K562 (cell line): ENCODE measurements around the gene ADAP1. TPM values are rescaled to one million over a fixed set of nuclear protein-coding genes. Genes with fewer than 3 reads are reported as not detected.

ENCODE experiments used
- ATAC-seq: fragments of 200-7000 bp; cut with Tn5 transposase; 3 replicates; pipeline ENCODE4 v1.9.1; 2020; ENCODE audit warnings: moderate library complexity
- BruUV-seq: library from RNA; stranded (reverse); fragments of 400-500 nt; replicated peaks from 2 replicates; lab custom pipeline; 2021; lab: Mats Ljungman, UMichigan
- CTCF ChIA-PET: fragments of 300-600 bp; formaldehyde crosslinking; extraction: SDS; loops from one replicate; lab custom pipeline; 2021; ENCODE audit warnings: low intra/inter-chr PET ratio; lab: Yijun Ruan, JAX
- POLR2A ChIA-PET: fragments of 300-600, 350-650 bp; sonication (Branson Sonifier 250); formaldehyde crosslinking; extraction: SDS; loops from one replicate; lab custom pipeline; 2021; ENCODE audit warnings: antibody characterized with exemption, inconsistent platforms; lab: Yijun Ruan, JAX
- DNase-seq, 4 experiments: peaks; one replicate each; pipeline versions ENCODE4 v3.0.0 to v3.0.0-alpha.2; 2011 to 2018; ENCODE audit warnings: low spot score in 3 of 4, mixed read lengths in 3 of 4; ENCODE audit errors: extremely low read depth in 1 of 4
- FAIRE-seq: peaks from 2 replicates; lab custom pipeline; 2011; peaks lifted over from hg19 to GRCh38; lab: Jason Lieb, UNC
- H2AFZ ChIP-seq: 2 replicates; pipeline ENCODE4 v1.6.0; 2011; ENCODE audit warnings: low read depth, low read length, control low read depth, inconsistent platforms
- H3K27ac ChIP-seq: fragments of 200-600 bp; 3 replicates; pipeline ENCODE4 v1.8.0; 2011; ENCODE audit warnings: low read depth, mild to moderate bottlenecking, control low read depth, inconsistent platforms, low read length, moderate library complexity, mixed read lengths; ENCODE audit errors: extremely low read depth
- H3K27me3 ChIP-seq, 2 experiments: fragments of 300-600 bp in 1 of 2; 2 replicates in 1 of 2; 3 replicates in 1 of 2; pipeline versions ENCODE4 v1.6.0 to v1.8.0; 2011; ENCODE audit warnings: inconsistent platforms in 2 of 2, low read length in 2 of 2, mild to moderate bottlenecking in 1 of 2, mixed read lengths in 1 of 2, moderate library complexity in 1 of 2; ENCODE audit not compliant: control insufficient read depth in 2 of 2, insufficient read depth in 2 of 2
- H3K36me3 ChIP-seq: fragments of 300-600 bp; 3 replicates; pipeline ENCODE4 v1.8.0; 2011; ENCODE audit warnings: mild to moderate bottlenecking, low read length, inconsistent platforms; ENCODE audit not compliant: control insufficient read depth, insufficient read depth
- H3K4me1 ChIP-seq, 2 experiments: fragments of 200-600 bp in 1 of 2; replicated peaks in 1 of 2; 2 replicates in 1 of 2; 3 replicates in 1 of 2; pipeline versions ENCODE4 v1.5.1 to v1.8.0; 2011; ENCODE audit warnings: inconsistent platforms in 2 of 2, low read length in 2 of 2, mild to moderate bottlenecking in 1 of 2, mixed read lengths in 1 of 2, moderate library complexity in 1 of 2; ENCODE audit not compliant: control insufficient read depth in 2 of 2, insufficient read depth in 2 of 2
- H3K4me2 ChIP-seq: 2 replicates; pipeline ENCODE4 v1.6.1; 2011; ENCODE audit warnings: low read length, control low read depth, inconsistent platforms, mixed read lengths; ENCODE audit not compliant: insufficient read depth
- H3K4me3 ChIP-seq: fragments of 200-600 bp; sonication (generic), shearing (Covaris generic); 2 replicates; pipeline ENCODE4 v1.5.1; 2016; ENCODE audit warnings: control low read depth, inconsistent platforms
- H3K79me2 ChIP-seq: fragments of 200-600 bp; 3 replicates; pipeline ENCODE4 v1.8.0; 2011; ENCODE audit warnings: low read length, inconsistent platforms; ENCODE audit not compliant: control insufficient read depth, insufficient read depth
- H3K9ac ChIP-seq, 2 experiments: 2 replicates each; pipeline versions ENCODE4 v1.6.0 to v1.6.1; 2011; ENCODE audit warnings: low read depth in 2 of 2, low read length in 2 of 2, control low read depth in 1 of 2, inconsistent platforms in 1 of 2, mild to moderate bottlenecking in 1 of 2, mixed read lengths in 1 of 2; ENCODE audit not compliant: insufficient read depth in 1 of 2
- H3K9me1 ChIP-seq: one replicate; pipeline ENCODE4 v1.6.0; 2011; ENCODE audit warnings: inconsistent platforms, mild to moderate bottlenecking, low read length, moderate library complexity; ENCODE audit not compliant: control insufficient read depth, insufficient read depth
- H3K9me3 ChIP-seq: replicated peaks from 2 replicates; pipeline ENCODE4 v1.5.1; 2011; ENCODE audit warnings: low read depth, low read length, inconsistent platforms; ENCODE audit not compliant: control insufficient read depth, insufficient read depth
- H4K20me1 ChIP-seq: replicated peaks from 2 replicates; pipeline ENCODE4 v1.6.1; 2011; ENCODE audit warnings: low read length, inconsistent platforms, mixed read lengths; ENCODE audit not compliant: control insufficient read depth, insufficient read depth
- ATF7 ChIP-seq: fragments of 450-650 bp; IDR thresholded peaks from 2 replicates; pipeline ENCODE4 v1.7.1; 2014; ENCODE audit warnings: mild to moderate bottlenecking, moderate library complexity
- ZNF785 ChIP-seq: fragments of 250-450 bp; sonication (Bioruptor Pico); IDR thresholded peaks from 2 replicates; pipeline ENCODE4 v1.4.0; 2020; ENCODE audit warnings: mild to moderate bottlenecking
- WGBS: fragments of 100-300 bp; shearing (Covaris generic); methylation state at CpG from one replicate; pipeline ENCODE4 v1.1.6; 2016; ENCODE audit warnings: low coverage, mixed read lengths; ENCODE audit not compliant: insufficient coverage; ENCODE audit errors: missing lambda C conversion rate; 5-methylcytosine and 5-hydroxymethylcytosine counted together
- in situ Hi-C: fragments of 300-500 bp; cut with MboI; formaldehyde crosslinking; loops from 4 replicates; pipeline ENCODE4 v1.15.0; 2018; ENCODE audit warnings: inconsistent platforms, mixed read lengths
- intact Hi-C: fragments of 100-400 bp; cut with micrococcal nuclease; formaldehyde crosslinking; loops from 2 replicates; pipeline ENCODE4 v1.14.2; 2022
- polyA plus RNA-seq, 8 experiments: library from polyadenylated mRNA; depleted of rRNA in 4 of 8; stranded (reverse) in 5 of 8; unstranded in 3 of 8; fragments of >200 nt; fragmentation: Nextera tagmentation in 2 of 8; fragmentation: Illumina TruSeq in 1 of 8; extraction: Ambion mirVana in 2 of 8; extraction: Trizol in 1 of 8; gene quantifications; 2 replicates each; pipeline versions ENCODE4 v1.2.1 to v1.2.3, GENCODE V29; 2011 to 2014; ENCODE audit warnings: inconsistent platforms in 1 of 8, missing spikeins in 1 of 8
- total RNA-seq, 7 experiments: library from RNA; depleted of rRNA in 6 of 7; stranded (reverse); fragments of >200 nt in 6 of 7; fragmentation: Illumina TruSeq in 2 of 7; extraction: Trizol in 2 of 7; gene quantifications; 2 replicates each; pipeline versions ENCODE4 v1.2.1 to v1.2.3, GENCODE V29; 2011 to 2021; ENCODE audit warnings: low replicate concordance in 1 of 7

The ADAP1 gene
- total and polyA plus RNA-seq, 9 of the 15 experiments (the other 6 are each of a cell fraction or from before 2014, with no cell fraction given) = 0.27 to 1.4 (median 0.52) TPM; not detected in 3

- no peak for TF ChIP-seq ATF7
These were observed 30.6 kb upstream of the ADAP1 start (continued) for GRCh38 chr7:985127-985416.

- ATAC-seq = no peak
- no peak overlapping the region for H3K27ac ChIP-seq
- CTCF ChIA-PET = no interaction called here
- intact Hi-C loops = no loop called here
- no peaks in the 10 kb centered on the region for H3K9me3 ChIP-seq
- H3K9ac ChIP-seq = 0 out of 4 replicates have a peak overlapping the region, but pooled peaks of 1 of the 2 experiments have one; percentile 17
- TF ChIP-seq ZNF785 = no peak
- TF ChIP-seq, all 486 proteins: peak for 0
- FAIRE-seq (no peak), DNase-seq (no peak)
- Histone ChIP-seq H4K20me1 (0 out of 2 replicates have a peak, but pooled peaks cover 3% of the 10 kb centered on the region), H2AFZ (no peak overlapping the region), H3K4me3 (no peak overlapping the region), H3K36me3 (no peaks in the 10 kb centered on the region), H3K79me2 (no peaks in the 10 kb centered on the region), H3K9me1 (peaks cover 2% of the 10 kb centered on the region), H3K27me3 (peaks cover 8 to 37% of the 10 kb centered on the region in 2 experiments; a peak in 4 of 5 replicates), H3K4me2 (no peak overlapping the region), H3K4me1 (peaks cover 0 to 70% of the 10 kb centered on the region in 2 experiments; a peak in 2 of 5 replicates)
- POLR2A ChIA-PET = no interaction called here
- WGBS = 42% methylated on average over 33 of the region's 39 CpGs
- in situ Hi-C loops = loop anchor here (25.0 kb wide), 1 partner anchor 178 kb away; the partner anchor contains the start of gene ZFAND2A
- BruUV-seq = no TSS peak
These were observed 30.1 kb upstream of the ADAP1 start for GRCh38 chr7:984361-985126.
